GM10847 (cell line): ENCODE results near the gene GCHFR.

ENCODE experiments used
- POLR2A ChIP-seq: IDR thresholded peaks from 2 replicates; pipeline ENCODE4 v1.6.1; 2011; ENCODE audit not compliant: insufficient read length; ENCODE audit errors: extremely low read depth

The GCHFR gene

GRCh38 chr15:40747685-40748631 is 15.9 kb upstream of the GCHFR start:
- TF ChIP-seq POLR2A = no peak

DNA sequence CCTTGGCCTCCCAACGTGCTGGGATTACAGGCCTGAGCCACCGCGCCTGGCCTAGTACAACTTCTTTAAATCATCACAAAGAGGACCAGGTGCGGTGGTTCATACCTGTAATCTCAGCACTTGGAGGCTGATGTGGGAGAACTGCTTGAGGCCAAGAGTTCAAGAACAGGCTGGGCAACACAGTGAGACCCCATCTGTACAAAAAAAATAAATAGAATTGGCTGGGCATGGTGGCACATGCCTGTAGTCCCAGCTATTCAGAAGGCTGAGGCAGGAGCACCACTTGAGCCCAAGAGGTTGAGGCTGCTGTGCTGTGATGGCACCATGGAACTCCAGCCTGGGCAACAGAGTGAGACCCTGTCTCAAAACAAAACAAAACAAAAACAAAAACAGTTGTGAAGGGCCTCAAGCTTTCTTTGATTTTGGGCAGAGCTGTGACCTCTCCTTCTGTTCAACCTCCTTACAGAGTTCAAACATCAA is 14.7 kb upstream of the GCHFR start:
- TF ChIP-seq POLR2A = no peak

DNA sequence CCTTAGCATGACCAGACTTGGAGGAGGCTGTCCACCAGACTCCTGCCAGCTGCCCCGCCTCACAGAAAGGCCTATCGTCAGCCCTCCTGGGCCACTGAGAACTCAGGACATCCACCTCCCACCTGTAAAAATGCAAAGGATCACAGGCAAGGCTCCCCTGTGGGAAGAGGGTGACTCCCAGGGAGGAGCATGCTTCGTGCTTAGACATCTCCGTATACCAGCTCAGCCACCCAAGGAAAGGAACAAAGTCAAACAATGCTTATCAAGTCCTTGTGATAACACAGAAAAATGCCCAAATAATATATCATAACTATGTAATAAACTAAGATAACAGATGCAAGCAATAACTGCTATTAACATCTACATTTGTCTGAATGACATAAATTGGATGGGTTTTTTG is 13.0 kb upstream of the GCHFR start:
- no peak for TF ChIP-seq POLR2A

GRCh38 chr15:40751745-40752144 is 12.1 kb upstream of the GCHFR start:
- no peak for TF ChIP-seq POLR2A

- no peak for TF ChIP-seq POLR2A
Measured at GRCh38 chr15:40754574-40754882, 9.3 kb upstream of the GCHFR start.

DNA sequence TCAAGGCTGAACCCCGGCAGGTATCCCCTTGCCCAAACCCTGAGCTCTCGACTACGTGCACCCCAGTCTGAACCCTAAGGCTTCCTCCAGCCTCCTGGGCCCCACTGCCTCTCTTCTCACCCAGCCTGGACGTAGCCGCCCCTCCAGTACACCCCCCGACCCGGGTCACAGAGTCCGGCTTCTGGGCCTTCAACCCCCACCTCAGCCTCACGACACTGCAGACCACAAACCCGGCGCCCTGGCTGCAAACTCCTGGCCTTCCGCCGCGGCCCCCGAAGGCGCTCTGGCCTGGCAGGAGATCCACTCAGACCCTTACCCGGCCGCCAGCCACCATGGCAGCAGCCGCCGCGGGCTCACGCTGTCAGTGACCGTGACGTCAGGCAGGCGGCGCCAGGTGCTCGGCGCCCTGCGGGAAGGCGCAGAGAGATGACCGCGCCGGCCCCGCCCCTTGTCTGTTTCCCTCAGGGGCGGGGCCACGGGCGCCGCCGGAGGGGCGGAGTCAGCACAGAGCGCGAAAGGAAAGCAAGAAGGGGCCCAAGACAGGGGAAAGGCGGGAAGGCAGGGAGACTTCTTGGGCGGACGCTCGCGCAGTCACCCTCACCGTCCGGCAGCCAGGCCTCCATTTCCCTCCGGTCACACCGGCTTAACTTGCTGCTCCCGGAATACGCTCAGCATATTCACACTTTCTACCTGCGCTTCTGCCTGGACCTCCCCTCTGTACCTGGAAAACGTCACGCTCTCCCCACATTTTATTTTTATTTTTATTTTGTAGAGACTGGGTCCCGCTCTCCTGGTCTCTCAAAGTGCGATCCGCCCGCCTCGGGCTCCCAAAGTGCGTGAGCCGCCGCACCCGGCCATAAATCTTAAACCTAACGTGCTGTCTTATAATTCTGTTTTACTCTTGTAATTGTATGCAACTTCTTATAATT is 8.7 kb upstream of the GCHFR start, which contains the start of gene RMDN3:
Gene RMDN3, minus strand, starts transcription at position 372 of the 929 bp plus-strand sequence. CDS start 471 bp downstream, outside the sequence.
- peak; percentile 85 for TF ChIP-seq POLR2A

DNA sequence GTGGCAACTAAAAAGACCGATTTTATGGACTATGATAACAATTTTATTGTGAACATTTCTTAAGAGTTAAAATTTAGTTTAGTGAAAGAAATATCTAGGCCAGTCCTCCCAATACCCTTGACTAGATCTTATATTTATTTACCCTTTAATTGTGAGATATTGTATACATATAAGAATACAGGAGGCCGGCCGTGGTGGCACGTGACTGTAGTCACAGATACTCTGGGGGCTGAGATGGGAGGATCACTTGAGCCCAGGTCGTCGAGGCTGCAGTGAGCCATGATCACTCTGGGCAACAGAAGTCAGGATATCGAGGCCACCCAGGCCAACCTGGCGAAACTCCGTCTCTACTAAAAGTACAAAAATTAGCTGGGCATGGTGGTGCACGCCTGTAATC is 8.1 kb upstream of the GCHFR start:
- no peak for TF ChIP-seq POLR2A

DNA sequence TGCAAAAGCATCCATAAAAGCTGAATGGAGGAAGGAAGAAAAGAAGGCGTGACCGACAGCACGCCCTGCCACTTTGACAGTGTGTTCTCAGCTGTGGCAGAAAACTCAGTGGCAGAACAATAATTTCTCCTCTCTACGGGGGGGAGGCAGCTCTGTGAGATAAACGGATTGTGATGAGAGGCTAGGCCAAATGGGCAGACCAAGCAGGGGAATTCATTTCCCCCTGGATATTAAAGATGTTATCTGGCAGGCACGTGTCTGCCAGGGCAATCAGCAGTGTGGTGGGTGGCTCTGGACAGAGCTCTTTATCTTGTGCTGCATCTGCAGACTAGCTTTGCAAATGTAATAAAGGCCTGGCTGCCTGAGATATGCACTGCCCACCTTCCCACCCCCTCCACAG is 6.9 kb upstream of the GCHFR start:
- no peak for TF ChIP-seq POLR2A

DNA sequence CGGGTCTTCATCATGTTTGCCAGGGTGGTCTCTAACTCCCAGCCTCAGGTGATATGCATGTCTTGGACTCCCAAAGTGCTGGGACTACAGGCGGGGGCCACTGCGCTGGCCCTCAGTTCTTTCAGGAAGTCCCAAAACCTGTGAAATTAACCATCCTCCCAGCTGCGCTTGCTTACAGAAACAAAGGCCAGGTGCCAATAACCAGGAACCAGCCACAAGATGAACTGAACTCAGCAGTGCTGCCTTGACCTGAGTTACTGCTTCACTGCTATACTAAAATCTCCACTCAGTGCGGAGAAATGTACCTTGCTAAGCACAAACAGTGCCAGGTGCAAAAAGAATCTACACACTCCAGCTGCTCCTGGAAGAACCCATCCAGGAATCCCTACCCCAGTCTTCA is 3.9 kb upstream of the GCHFR start:
- TF ChIP-seq POLR2A = no peak

- no peak for TF ChIP-seq POLR2A
Measured at GRCh38 chr15:40762919-40763800, 708 bp upstream of the GCHFR start.

DNA sequence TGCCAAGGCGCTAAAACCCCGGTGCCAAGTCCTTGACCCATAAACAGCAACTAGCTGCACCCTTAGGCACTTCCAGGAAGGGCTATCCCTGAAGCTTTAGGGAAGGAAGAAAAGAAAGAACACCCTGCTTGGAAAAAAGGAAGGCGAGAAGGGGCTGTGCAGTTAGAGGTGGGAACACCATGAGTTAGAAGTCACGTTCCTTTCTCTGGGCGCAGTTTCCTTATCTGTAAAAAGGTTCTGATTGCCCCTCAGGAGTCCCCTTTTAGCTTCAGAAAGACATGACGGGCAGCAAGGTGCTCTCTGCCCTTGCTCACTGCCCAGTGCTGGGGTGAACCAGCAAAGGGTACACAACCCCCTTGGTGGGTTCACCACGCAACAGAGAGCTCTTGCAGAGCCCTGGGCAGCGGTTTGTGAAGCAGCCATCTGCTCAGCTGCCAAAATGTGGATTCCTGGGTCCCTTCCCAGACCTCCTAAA is 798 bp downstream of the GCHFR start:
- no peak for TF ChIP-seq POLR2A

DNA sequence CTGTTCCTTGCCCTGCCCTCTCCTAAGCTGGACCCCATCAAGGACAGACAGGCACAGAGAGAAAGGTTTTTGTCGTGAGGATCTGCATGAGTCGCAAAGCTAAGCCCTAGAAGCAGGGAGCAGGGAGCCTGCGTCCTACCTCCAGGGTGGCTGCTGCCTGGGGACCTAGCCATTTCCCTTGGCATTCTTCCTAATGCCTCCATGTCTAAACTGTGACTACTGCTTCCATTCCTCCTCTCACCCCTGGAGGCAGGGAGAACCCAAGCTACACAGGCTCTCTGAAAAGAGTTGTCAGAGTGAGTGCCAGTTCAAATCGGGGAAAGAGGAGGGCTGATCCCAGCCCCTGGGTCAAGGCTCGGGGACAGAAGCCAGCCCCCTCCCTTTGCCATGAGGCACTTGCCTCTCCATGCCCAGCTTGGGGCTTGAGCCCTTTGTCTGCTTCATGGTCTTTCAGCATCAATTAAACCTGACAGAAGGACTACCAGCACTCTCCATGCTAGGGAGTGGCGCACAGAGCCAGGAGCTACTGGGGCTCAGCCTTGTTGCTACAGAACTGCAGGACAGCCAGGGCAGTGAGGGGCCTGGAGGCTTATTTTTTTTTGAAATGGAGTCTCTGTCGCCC is 2.4 kb downstream of the GCHFR start:
- TF ChIP-seq POLR2A = no peak

- no peak for TF ChIP-seq POLR2A
Measured at GRCh38 chr15:40766906-40767837, 3.3 kb downstream of the GCHFR start.

DNA sequence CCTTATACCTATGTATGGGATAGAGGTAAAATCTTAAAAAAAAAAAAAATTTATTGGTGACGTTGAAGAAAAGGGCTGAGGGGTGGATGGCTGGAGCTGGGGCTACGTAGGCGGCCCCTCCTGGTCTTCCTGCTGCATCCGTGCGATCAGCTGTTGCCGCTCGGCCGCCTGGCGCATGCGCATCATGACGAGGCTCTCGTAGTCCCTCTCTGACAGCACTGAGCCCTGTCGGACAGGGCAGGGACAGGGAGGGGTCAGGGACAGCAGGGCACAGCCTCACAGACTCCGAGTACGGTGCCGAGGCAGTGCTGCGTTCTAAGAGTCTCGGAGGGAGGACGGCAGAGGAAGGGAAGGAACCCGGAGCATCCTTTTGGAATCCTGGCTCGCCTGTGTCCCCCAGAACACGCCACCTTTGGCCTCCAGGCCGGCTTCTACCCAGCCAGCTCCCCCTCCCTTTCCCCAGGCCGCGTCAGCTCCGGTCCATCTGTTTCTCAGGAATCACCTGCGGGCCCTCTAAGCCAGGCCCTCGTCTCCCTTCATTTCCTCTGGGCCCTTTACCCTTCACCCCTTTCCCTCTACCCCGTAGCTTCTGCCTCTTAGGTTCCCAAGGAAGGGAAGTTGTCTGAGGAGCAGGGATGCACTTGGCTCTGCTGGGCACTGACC is 4.1 kb downstream of the GCHFR start:
- TF ChIP-seq POLR2A = no peak
